ENCODE results near the gene ZNF296.

ZNF296 gene

GRCh38 chr19:45025264-45025663 lies 51.0 kb downstream of the ZNF296 start:
- no peak for DNase-seq (ENCODE audit: low read depth, low spot score)

GRCh38 chr19:45023048-45023447 lies 53.2 kb downstream of the ZNF296 start:
- DNase-seq (ENCODE audit: low read depth, low spot score), result no peak

GRCh38 chr19:45021971-45022370 lies 54.3 kb downstream of the ZNF296 start:
- no peak for DNase-seq (ENCODE audit: low read depth, low spot score)

Measured in activated naive CD8-positive, alpha-beta T cell treated with anti-CD3 and anti-CD28 coated beads, Interleukin-2, amount 50 U/mL, for 16 hours (primary cell).